Astrocyte (in vitro differentiated cells and primary cell): ENCODE measurements around the gene NAA10. TPM values are rescaled to one million over a fixed set of nuclear protein-coding genes. Genes with fewer than 3 reads are reported as not detected.

ENCODE experiments used
- DNase-seq: peaks from one replicate; pipeline ENCODE4 v3.0.0-alpha.2; 2010; ENCODE audit warnings: low read depth
- FAIRE-seq: peaks from 2 replicates; lab custom pipeline; 2011; peaks lifted over from hg19 to GRCh38; lab: Jason Lieb, UNC
- H2AFZ ChIP-seq: 2 replicates; pipeline ENCODE4 v1.6.0; 2012; ENCODE audit warnings: low read depth, low read length, inconsistent platforms
- H3K27ac ChIP-seq: 2 replicates; pipeline ENCODE4 v1.5.1; 2011; ENCODE audit warnings: low read depth, low read length, inconsistent platforms
- H3K27me3 ChIP-seq: 2 replicates; pipeline ENCODE4 v1.6.0; 2011; ENCODE audit warnings: low read length, inconsistent platforms; ENCODE audit not compliant: insufficient read depth
- H3K36me3 ChIP-seq: 2 replicates; pipeline ENCODE4 v1.5.1; 2011; ENCODE audit warnings: low read length, inconsistent platforms; ENCODE audit not compliant: insufficient read depth
- H3K4me1 ChIP-seq: 2 replicates; pipeline ENCODE4 v1.5.1; 2011; ENCODE audit warnings: low read length, inconsistent platforms; ENCODE audit not compliant: insufficient read depth
- H3K4me2 ChIP-seq: 2 replicates; pipeline ENCODE4 v1.6.0; 2012; ENCODE audit warnings: low read length, inconsistent platforms
- H3K4me3 ChIP-seq: 2 replicates; pipeline ENCODE4 v1.5.1; 2011; ENCODE audit warnings: low read depth, mild to moderate bottlenecking, low read length, inconsistent platforms; ENCODE audit not compliant: insufficient read depth
- H3K79me2 ChIP-seq: 2 replicates; pipeline ENCODE4 v1.6.0; 2012; ENCODE audit warnings: mild to moderate bottlenecking, low read length, inconsistent platforms; ENCODE audit not compliant: insufficient read depth
- H3K9ac ChIP-seq: 2 replicates; pipeline ENCODE4 v1.6.0; 2012; ENCODE audit warnings: mild to moderate bottlenecking, low read length, inconsistent platforms
- H3K9me3 ChIP-seq: 2 replicates; pipeline ENCODE4 v1.5.1; 2012; ENCODE audit warnings: low read depth, mild to moderate bottlenecking, low read length, inconsistent platforms; ENCODE audit not compliant: insufficient read depth
- H4K20me1 ChIP-seq: 2 replicates; pipeline ENCODE4 v1.6.0; 2012; ENCODE audit warnings: low read length, inconsistent platforms; ENCODE audit not compliant: insufficient read depth
- H3K27ac Mint-ChIP-seq: one replicate; pipeline ENCODE4 v1.8.0; 2021; ENCODE audit warnings: mild to moderate bottlenecking, mixed read lengths; ENCODE audit not compliant: unreplicated experiment
- H3K27me3 Mint-ChIP-seq: one replicate; pipeline ENCODE4 v1.8.0; 2021; ENCODE audit warnings: low read depth, mixed read lengths; ENCODE audit not compliant: unreplicated experiment
- H3K36me3 Mint-ChIP-seq: one replicate; pipeline ENCODE4 v1.8.0; 2021; ENCODE audit warnings: low read depth, mixed read lengths; ENCODE audit not compliant: unreplicated experiment
- H3K4me1 Mint-ChIP-seq: one replicate; pipeline ENCODE4 v1.8.0; 2021; ENCODE audit warnings: low read depth, mixed read lengths; ENCODE audit not compliant: unreplicated experiment
- H3K4me3 Mint-ChIP-seq: one replicate; pipeline ENCODE4 v1.8.0; 2021; ENCODE audit warnings: mild to moderate bottlenecking, moderate library complexity, mixed read lengths; ENCODE audit not compliant: unreplicated experiment
- H3K9me3 Mint-ChIP-seq: one replicate; pipeline ENCODE4 v1.8.0; 2021; ENCODE audit warnings: mild to moderate bottlenecking, mixed read lengths; ENCODE audit not compliant: unreplicated experiment
- EZH2 ChIP-seq: IDR thresholded peaks from 2 replicates; pipeline ENCODE4 v1.6.1; 2012; ENCODE audit warnings: mild to moderate bottlenecking, low read length, inconsistent platforms; ENCODE audit not compliant: insufficient read depth
- total RNA-seq: library from RNA; stranded (reverse); gene quantifications from 2 replicates; pipeline ENCODE4 v1.2.1, GENCODE V29; 2021
- TF ChIP-seq, protein P1 (sequence below): IDR thresholded peaks from 2 replicates; pipeline ENCODE4 v1.5.1; 2011; ENCODE audit warnings: low read depth, mild to moderate bottlenecking, inconsistent platforms, low read length, moderate library complexity; ENCODE audit not compliant: insufficient read depth

NAA10 gene
- total RNA-seq, 1 donor from 2014 or later, result 144 TPM

DNA sequence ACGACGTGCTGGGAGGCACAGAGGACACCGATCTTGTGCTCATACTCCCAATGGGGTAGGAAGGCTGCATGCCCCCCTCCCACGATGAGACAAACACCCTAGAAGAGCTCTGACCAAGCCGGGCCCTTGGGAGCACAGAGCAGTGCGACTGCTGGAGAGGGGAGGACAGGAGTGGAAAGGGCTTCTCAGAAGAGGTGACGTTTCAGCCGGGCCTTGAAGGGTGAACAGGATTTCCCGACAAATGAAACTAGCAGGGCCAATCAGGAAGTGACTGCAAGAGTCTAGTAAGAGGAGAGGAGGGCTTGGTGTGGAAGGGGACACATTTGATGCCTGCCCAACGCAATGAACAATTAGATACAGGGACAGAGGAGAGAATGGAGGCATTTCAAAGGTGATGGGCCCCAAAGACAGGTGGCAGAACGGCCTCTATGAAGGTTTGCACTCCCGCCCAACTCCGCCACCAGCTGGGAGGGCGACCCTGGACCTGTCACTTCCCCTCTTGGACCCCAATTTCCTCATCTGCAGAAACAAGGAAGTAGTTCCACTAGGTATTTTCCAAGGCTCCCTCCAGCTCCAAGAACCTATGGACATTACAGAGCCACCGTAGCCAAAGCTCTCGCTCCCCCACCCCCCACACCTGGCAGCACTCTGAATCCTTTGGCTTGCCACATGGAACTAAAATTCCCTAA lies 32.8 kb upstream of the NAA10 start:
- H3K9ac ChIP-seq, result peak overlapping the region; percentile 22
- H3K36me3 Mint-ChIP-seq, result peaks cover 2% of the 10 kb centered on the region
- H3K4me3 Mint-ChIP-seq, result peak overlapping the region; percentile 75
- no peaks in the 10 kb centered on the region for H3K27me3 ChIP-seq
- FAIRE-seq (no peak), DNase-seq (no peak)
- H3K27ac Mint-ChIP-seq, result no peak overlapping the region
- peaks cover 33% of the 10 kb centered on the region for H3K4me1 ChIP-seq
- peaks cover 18% of the 10 kb centered on the region for H3K4me1 Mint-ChIP-seq
- peaks cover 73% of the 10 kb centered on the region for H4K20me1 ChIP-seq
- H3K27ac ChIP-seq, result no peak overlapping the region
- H2AFZ ChIP-seq, result no peak overlapping the region
- TF ChIP-seq EZH2, result no peak
- TF ChIP-seq, protein P1, sequence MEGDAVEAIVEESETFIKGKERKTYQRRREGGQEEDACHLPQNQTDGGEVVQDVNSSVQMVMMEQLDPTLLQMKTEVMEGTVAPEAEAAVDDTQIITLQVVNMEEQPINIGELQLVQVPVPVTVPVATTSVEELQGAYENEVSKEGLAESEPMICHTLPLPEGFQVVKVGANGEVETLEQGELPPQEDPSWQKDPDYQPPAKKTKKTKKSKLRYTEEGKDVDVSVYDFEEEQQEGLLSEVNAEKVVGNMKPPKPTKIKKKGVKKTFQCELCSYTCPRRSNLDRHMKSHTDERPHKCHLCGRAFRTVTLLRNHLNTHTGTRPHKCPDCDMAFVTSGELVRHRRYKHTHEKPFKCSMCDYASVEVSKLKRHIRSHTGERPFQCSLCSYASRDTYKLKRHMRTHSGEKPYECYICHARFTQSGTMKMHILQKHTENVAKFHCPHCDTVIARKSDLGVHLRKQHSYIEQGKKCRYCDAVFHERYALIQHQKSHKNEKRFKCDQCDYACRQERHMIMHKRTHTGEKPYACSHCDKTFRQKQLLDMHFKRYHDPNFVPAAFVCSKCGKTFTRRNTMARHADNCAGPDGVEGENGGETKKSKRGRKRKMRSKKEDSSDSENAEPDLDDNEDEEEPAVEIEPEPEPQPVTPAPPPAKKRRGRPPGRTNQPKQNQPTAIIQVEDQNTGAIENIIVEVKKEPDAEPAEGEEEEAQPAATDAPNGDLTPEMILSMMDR, result no peak
- H3K79me2 ChIP-seq, result peaks cover 84% of the 10 kb centered on the region
- no peaks in the 10 kb centered on the region for H3K27me3 Mint-ChIP-seq
- H3K36me3 ChIP-seq, result no peaks in the 10 kb centered on the region
- no peak overlapping the region for H3K4me3 ChIP-seq
- no peaks in the 10 kb centered on the region for H3K9me3 ChIP-seq
- no peaks in the 10 kb centered on the region for H3K9me3 Mint-ChIP-seq
- peak overlapping the region; percentile 93 for H3K4me2 ChIP-seq

DNA sequence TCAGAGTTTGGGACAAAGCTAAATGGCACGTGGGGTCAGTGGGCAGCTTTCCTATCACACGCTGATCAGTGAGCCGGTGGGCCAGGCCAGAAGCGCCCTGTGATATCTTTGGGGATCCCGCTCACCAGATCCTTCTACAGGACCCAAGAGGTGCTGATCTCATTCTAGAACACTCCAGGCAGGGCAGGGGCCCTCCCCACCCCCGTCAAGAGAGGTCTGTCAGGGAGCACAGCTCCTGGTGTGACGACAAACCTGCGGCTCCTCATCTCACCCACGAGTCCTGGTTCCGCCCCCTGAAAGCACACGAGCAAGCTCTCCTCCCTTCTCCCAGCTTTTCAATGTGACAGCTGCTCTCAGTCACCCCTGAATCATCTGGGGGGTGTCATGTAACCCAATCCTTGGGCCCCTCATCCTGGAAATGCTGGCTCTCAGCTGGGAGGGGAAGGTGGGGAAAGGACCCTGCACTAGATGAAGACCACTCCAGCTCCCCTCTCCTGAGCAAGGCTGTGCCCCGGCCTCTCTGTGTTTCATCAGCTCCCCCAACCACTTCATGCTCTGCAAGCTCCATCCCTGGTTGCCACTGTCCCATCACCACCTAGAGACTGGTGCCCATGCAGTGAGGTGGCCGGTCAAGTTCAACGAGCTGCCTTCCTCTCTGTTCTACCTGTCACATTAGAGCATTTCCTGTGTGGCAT lies 32.2 kb upstream of the NAA10 start:
- H3K27ac ChIP-seq, result no peak overlapping the region

More for the DNA sequence above, 32.2 kb upstream of the NAA10 start:
- peak overlapping the region; percentile 93 for H3K4me2 ChIP-seq
- DNase-seq (no peak), FAIRE-seq (peak; percentile 82)
- H3K4me1 Mint-ChIP-seq, result peaks cover 18% of the 10 kb centered on the region
- no peaks in the 10 kb centered on the region for H3K9me3 Mint-ChIP-seq
- H3K79me2 ChIP-seq, result peaks cover 91% of the 10 kb centered on the region
- no peak for TF ChIP-seq EZH2
- TF ChIP-seq, protein P1, result no peak
- no peak overlapping the region for H3K4me3 ChIP-seq
- H4K20me1 ChIP-seq, result peaks cover 80% of the 10 kb centered on the region
- H3K27me3 Mint-ChIP-seq, result no peaks in the 10 kb centered on the region
- H3K9me3 ChIP-seq, result no peaks in the 10 kb centered on the region
- H3K9ac ChIP-seq, result peak overlapping the region; percentile 22
- H3K4me1 ChIP-seq, result peaks cover 33% of the 10 kb centered on the region
- peak overlapping the region; percentile 75 for H3K4me3 Mint-ChIP-seq
- no peaks in the 10 kb centered on the region for H3K36me3 ChIP-seq
- no peaks in the 10 kb centered on the region for H3K27me3 ChIP-seq
- H3K36me3 Mint-ChIP-seq, result peaks cover 2% of the 10 kb centered on the region
- no peak overlapping the region for H2AFZ ChIP-seq
- no peak overlapping the region for H3K27ac Mint-ChIP-seq
